HS-5 (cell line): Measurements from ENCODE around the gene TOX2.

Source experiments
- DNase-seq: peaks from one replicate; pipeline ENCODE4 v3.0.0-alpha.2; 2012; ENCODE audit warnings: low read depth

The TOX2 gene

GRCh38 chr20:44080646-44081267 is 166.1 kb downstream of the TOX2 start:
- DNase-seq = peak; percentile 70

DNA sequence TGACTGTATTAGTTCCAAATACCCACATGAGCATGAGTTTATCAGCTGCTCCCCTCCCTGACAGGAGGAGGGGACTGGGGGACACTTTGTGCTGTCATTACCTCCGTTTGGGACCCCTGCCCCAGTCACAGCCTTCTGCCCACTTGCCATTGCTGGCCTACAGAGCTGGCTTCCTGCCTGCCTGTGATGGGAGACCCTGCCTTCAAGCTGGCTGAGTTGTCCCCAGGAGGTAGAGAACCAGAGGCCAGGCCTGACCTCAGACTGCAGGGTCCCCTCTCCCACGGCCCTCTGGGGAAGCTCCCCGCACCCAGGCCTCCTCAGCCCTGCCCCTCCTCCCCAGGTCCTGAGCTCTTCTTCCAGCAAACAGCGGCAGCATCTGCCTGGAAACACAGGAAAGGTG is 166.8 kb downstream of the TOX2 start:
- no peak for DNase-seq

- DNase-seq = no peak
Measured at GRCh38 chr20:44081888-44082287, 167.2 kb downstream of the TOX2 start.

- no peak for DNase-seq
Measured at GRCh38 chr20:44083220-44083933, 168.7 kb downstream of the TOX2 start.

DNA sequence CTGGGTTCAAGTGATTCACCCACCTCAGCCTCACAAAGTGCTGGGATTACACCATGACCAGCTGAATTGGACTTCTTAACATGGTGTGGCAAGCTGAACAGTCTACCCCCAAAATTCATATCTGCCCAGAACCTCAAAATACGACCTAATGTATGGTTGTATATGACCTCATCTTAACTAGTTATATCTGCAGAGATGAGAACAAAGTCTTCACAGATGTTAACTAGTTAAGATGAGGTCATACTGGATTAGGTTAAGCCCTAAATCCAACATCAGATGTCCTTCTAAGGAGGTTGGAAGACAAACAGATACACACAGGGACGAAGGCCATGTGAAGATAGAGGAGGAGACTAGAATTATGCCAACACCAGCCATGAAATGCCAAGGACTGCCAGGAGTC is 169.8 kb downstream of the TOX2 start:
- no peak for DNase-seq

GRCh38 chr20:44084891-44085290 is 170.2 kb downstream of the TOX2 start:
- no peak for DNase-seq

DNA sequence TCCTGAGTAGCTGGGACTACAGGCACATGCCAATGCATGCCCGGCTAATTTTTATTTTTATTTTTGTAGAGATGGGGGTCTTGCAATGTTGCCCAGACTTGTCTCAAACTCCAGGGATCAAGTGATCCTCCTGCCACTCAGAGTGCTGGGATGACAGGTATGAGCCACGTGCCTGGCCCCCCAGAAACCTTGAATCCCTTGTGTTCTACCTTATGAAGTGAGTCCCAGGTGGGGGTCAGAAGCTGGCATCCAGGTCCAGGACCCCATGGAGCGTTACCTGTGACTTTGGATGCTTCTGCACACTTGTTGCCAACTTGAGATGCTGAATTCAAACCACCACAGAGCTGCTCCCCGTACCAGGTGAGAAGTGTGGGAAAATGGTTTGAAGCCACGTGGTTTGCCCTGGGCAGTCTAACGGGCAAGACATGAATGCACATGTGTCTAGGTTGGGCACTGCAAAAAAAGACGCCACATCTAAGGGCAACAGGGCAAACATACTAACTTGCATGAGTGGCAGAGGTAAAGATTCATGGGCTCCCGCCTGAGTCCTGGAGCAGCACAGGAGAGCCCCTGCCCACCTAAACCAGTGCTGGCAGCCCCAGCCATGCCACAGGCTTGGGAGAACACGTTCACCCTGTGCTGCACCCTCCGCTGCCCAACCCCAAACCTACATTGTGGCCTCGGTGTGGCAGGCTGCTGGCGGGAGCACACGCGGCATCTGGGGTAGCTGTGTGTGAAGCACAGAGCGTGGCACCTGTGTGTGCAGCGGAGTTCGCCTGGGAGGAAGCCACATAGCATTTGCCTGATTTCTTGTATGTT is 171.2 kb downstream of the TOX2 start:
- DNase-seq = no peak

DNA sequence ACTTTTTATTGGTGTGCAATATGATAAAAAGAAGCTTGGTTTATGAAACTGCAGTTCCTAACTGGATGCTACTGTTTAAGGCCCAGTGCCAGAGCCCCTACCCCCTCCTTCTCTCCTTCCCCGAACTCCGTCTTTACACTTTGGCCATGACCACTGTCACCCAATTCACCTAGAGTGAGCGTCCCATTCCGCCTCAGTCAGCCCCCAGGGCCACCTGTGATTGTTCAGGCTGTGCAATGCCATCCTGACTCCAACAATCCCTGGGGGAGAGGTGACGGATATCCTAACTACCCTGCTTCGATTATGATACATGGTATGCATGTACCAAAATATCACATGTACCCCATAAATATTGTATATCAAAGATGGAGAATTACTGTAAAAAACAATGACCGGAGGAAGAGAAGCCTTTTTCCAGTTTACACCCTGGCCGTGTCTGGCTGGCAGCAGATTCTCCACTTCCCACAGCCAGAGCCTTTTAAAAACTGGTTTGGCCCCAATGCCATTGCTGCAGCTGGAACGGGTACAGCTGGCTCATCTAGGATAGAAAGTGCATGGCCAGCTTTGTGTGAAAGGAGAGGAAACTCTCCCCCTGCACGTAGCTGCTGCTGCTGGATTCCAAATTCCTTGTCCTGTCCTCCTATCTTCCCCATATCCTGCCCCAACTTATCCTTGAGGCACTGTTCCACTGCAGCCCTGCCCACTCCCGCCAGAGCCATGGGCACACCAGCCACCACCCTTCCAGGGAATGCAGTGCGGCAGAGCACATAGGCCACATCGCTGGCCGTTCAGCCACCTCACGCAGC is 172.6 kb downstream of the TOX2 start:
- DNase-seq = no peak

- no peak for DNase-seq
Measured at GRCh38 chr20:44087857-44088120, 173.1 kb downstream of the TOX2 start.

- peak; percentile 30 for DNase-seq
Measured at GRCh38 chr20:44089987-44090674, 175.5 kb downstream of the TOX2 start.

- DNase-seq = no peak
Measured at GRCh38 chr20:44091026-44091425, 176.4 kb downstream of the TOX2 start.

DNA sequence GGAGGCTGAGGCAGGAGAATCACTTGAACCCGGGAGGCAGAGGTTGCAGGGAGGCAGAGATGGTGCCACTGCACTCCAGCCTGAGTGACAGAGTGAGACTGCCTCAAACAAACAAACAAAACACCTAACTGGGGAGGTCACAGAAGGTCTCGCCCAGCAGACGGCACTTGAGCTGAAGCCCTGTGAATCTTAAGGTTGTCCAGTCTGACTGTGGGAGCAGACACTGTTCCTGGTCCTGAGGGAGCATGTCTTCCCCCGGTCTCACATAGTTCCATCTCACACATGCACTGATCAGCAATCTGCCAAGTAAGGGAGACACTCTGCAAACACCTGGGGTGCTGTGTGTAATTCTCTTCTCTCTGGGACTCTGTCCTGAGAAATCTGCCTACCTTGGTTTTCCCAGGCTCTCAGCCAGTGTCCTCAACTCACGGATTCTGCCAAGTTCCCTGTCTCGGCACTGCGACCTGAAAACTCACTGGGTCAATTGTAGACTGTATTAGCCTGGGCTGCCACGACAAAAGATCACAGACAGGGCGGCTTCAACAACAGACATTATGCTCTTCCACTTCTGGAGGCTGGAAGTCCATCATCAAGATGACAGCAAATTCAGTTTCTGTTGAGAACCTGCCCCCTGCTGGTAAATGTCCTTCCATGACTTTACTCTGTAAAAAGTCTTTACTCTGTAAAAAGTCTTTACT is 178.0 kb downstream of the TOX2 start:
- DNase-seq = no peak

DNA sequence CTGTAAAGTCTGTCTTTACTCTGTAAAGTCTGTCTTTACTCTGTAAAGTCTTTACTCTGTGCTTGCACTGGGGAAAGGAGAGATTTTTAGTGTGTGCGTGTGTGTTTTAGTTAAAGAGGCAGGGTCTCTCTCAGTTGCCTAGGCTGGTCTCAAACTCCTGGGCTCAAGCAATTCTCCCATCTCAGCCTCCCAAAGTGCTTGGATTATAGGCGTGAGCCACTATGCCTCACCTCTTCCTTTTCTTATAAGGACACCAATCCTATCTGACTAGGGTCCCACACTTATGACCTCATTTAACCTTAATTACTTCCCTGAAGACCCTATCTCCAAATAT is 178.6 kb downstream of the TOX2 start:
- DNase-seq = no peak

GRCh38 chr20:44095831-44096230 is 181.2 kb downstream of the TOX2 start:
- no peak for DNase-seq

DNA sequence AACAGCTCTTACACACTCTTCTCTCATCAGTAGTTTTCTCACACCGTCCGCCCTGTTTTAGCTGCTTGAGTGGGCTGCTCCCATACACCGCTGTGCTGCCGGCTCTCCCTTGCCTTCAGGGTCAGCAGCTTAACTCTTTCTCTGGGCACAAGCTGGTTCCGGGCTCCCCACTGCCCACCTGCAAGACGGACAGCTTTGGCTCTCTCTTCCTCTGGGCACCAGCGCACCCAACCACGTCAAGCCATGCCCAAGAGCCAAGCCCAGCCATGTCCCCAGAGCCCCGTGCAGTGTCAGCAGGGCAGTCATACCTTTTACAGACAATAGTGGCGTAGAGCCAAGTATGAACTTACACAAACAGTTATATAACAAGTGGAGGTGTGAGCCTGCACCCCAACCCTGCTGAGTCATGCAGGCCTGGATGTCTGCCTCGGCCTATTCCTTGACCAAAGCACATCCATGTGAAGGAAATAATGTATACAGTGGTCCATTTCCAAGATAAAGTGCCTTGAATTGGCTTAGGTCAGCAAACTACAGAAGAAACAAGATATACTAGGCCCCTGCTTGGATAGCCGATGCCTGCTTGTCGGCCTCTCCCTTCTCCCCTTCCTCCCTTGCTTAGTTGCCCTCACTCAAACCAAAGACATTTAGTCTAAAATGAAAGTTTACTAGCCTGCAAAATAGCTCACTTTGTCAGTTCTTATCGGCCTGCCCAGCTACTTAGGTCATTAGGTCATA is 183.0 kb downstream of the TOX2 start:
- DNase-seq = no peak

GRCh38 chr20:44098256-44098630 is 183.6 kb downstream of the TOX2 start:
- DNase-seq = no peak

- no peak for DNase-seq
Measured at GRCh38 chr20:44098657-44099056, 184.0 kb downstream of the TOX2 start.

- no peak for DNase-seq
Measured at GRCh38 chr20:44099832-44100231, 185.2 kb downstream of the TOX2 start.

- DNase-seq = no peak
Measured at GRCh38 chr20:44102582-44102981, 187.9 kb downstream of the TOX2 start.

DNA sequence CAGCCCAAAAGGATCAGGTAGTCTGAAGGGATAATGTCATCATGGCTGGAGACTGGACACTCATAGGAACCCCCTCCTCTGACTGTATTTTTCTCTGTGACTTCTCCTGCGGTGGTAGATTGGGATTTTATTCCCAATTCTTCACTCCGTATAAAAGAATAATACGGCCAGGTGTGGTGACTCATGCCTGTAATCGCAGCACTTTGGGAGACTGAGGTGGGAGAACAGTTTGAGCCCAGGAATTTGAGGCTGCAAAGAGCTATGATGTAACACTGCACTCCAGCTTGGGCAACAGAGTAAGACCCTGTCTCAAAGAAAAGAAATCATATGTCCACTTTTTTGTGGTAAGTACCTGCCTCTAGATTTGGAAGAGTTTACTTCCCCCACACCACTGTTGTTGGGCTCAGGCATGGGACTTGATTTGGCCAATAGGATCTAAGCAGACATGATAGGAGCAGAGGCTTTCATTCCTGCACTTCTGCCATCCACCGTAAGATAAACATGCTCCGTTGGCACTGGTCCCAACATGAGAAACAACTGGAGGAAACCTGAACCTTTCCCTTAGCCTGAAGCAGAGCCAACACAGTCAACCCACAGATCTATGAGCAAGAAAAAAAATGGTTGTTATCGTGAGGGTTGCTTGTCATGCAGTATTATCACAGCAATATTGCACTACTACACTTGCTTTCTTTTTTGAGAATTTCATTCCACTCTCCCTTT is 190.3 kb downstream of the TOX2 start:
- no peak for DNase-seq
